HepG2 (cell line): ENCODE results near the gene HDLBP. TPM values are rescaled to one million over a fixed set of nuclear protein-coding genes. Genes with fewer than 3 reads are reported as not detected.
A peak's percentile ranks its signal among the peaks of the same experiment; 100 is the strongest.

Experiments
- CBX2 ChIP-seq, 2 experiments: fragments of 200-600 bp in 1 of 2; sonication (generic); formaldehyde crosslinking in 1 of 2; IDR thresholded peaks; 2 replicates each; pipeline versions ENCODE4 v1.7.0 to v1.8.1; 2018 to 2022; ENCODE audit warnings: low read depth in 2 of 2, low read length in 1 of 2, mild to moderate bottlenecking in 1 of 2, missing genetic modification reagents in 1 of 2
- EP300 ChIP-seq, 3 experiments: sonication (generic) in 1 of 3; formaldehyde crosslinking in 1 of 3; IDR thresholded peaks; 2 replicates each; pipeline versions ENCODE4 v1.5.1 to v1.6.1; 2011 to 2020; ENCODE audit warnings: low read depth in 2 of 3, low read length in 2 of 3, borderline replicate concordance in 1 of 3, improper control_type of control experiment in 1 of 3, mild to moderate bottlenecking in 1 of 3, missing genetic modification reagents in 1 of 3, moderate library complexity in 1 of 3
- ETV5 ChIP-seq: IDR thresholded peaks from 2 replicates; pipeline ENCODE4 v1.6.1; 2018; ENCODE audit warnings: missing biosample characterization, missing genetic modification reagents, inconsistent platforms, borderline replicate concordance
- FOXK1 ChIP-seq: sonication (generic); formaldehyde crosslinking; IDR thresholded peaks from 2 replicates; pipeline ENCODE4 v1.4.0; 2020; ENCODE audit warnings: low read depth, missing genetic modification reagents, borderline replicate concordance
- GPN1 ChIP-seq: sonication (generic); formaldehyde crosslinking; IDR thresholded peaks from 2 replicates; pipeline ENCODE4 v1.5.1; 2020; ENCODE audit warnings: missing genetic modification reagents, borderline replicate concordance
- GTF2F1 ChIP-seq: fragments of 150-350 bp; IDR thresholded peaks from 2 replicates; pipeline ENCODE4 v1.6.1; 2014; ENCODE audit warnings: low read length
- HHEX ChIP-seq: IDR thresholded peaks from 2 replicates; pipeline ENCODE4 v1.6.1; 2016; ENCODE audit warnings: control low read depth
- MEF2D ChIP-seq: sonication (generic); formaldehyde crosslinking; IDR thresholded peaks from 2 replicates; pipeline ENCODE4 v1.5.1; 2020; ENCODE audit warnings: mild to moderate bottlenecking, missing genetic modification reagents
- MXD4 ChIP-seq: IDR thresholded peaks from 2 replicates; pipeline ENCODE4 v1.6.1; 2016; ENCODE audit warnings: mild to moderate bottlenecking, missing biosample characterization, missing genetic modification reagents
- NR3C1 ChIP-seq: sonication (generic); formaldehyde crosslinking; IDR thresholded peaks from 2 replicates; pipeline ENCODE4 v1.4.0; 2020; ENCODE audit warnings: missing genetic modification reagents
- PHB2 ChIP-seq: fragments of 450-650 bp; IDR thresholded peaks from 2 replicates; pipeline ENCODE4 v1.6.1; 2018; ENCODE audit not compliant: partially characterized antibody
- PHF21A ChIP-seq: sonication (generic); formaldehyde crosslinking; IDR thresholded peaks from 2 replicates; pipeline ENCODE4 v1.5.0; 2020; ENCODE audit warnings: mild to moderate bottlenecking, missing genetic modification reagents
- RBM22 ChIP-seq: fragments of 200-400 bp; formaldehyde crosslinking; optimal IDR thresholded peaks from 2 replicates; pipeline ENCODE3; 2017; ENCODE audit warnings: mild to moderate bottlenecking, low read length, moderate library complexity
- SP140L ChIP-seq: sonication (generic); formaldehyde crosslinking; IDR thresholded peaks from 2 replicates; pipeline ENCODE4 v1.4.0; 2020; ENCODE audit warnings: missing genetic modification reagents, borderline replicate concordance
- U2AF1 ChIP-seq: fragments of 200-400 bp; formaldehyde crosslinking; optimal IDR thresholded peaks from 2 replicates; pipeline ENCODE3; 2017; ENCODE audit warnings: mild to moderate bottlenecking, low read depth, low read length
- ZNF207 ChIP-seq: fragments of 450-650 bp; IDR thresholded peaks from 2 replicates; pipeline ENCODE4 v1.6.1; 2016; ENCODE audit warnings: antibody characterized with exemption, borderline replicate concordance
- ZNF724P ChIP-seq: sonication (generic); formaldehyde crosslinking; IDR thresholded peaks from 2 replicates; pipeline ENCODE4 v1.8.0; 2022; ENCODE audit warnings: missing genetic modification reagents, borderline replicate concordance
- ZNF777 ChIP-seq: sonication (generic); formaldehyde crosslinking; IDR thresholded peaks from 2 replicates; pipeline ENCODE4 v1.4.0; 2020; ENCODE audit warnings: missing genetic modification reagents
- ZNF850 ChIP-seq: sonication (generic); formaldehyde crosslinking; conservative IDR thresholded peaks from 2 replicates; pipeline ENCODE4 v1.9.0; 2021; ENCODE audit warnings: mild to moderate bottlenecking, missing genetic modification reagents
- polyA plus RNA-seq, 8 experiments: library from polyadenylated mRNA; depleted of rRNA in 3 of 8; stranded (reverse) in 7 of 8; unstranded in 1 of 8; fragments of >200 nt; fragmentation: Illumina TruSeq in 4 of 8; extraction: Trizol in 4 of 8; gene quantifications; 2 replicates each; pipeline versions ENCODE4 v1.2.1 to v1.2.3, GENCODE V29; 2011 to 2016; ENCODE audit warnings: low read depth in 4 of 8, missing spikeins in 1 of 8, mixed read lengths in 1 of 8; ENCODE audit not compliant: insufficient read depth in 1 of 8
- total RNA-seq, 5 experiments: library from RNA; depleted of rRNA; stranded (reverse); fragments of >200 nt; fragmentation: Illumina TruSeq; extraction: Trizol; gene quantifications; 2 replicates each; pipeline ENCODE4 v1.2.3, GENCODE V29; 2016; ENCODE audit warnings: low read depth in 1 of 5
- TF ChIP-seq, protein P1 (sequence below): sonication (generic); formaldehyde crosslinking; IDR thresholded peaks from 2 replicates; pipeline ENCODE4 v1.4.0; 2020; ENCODE audit warnings: mild to moderate bottlenecking, missing genetic modification reagents
- TF ChIP-seq, protein P2 (sequence below): sonication (generic); formaldehyde crosslinking; IDR thresholded peaks from 2 replicates; pipeline ENCODE4 v1.8.0; 2022; ENCODE audit warnings: missing genetic modification reagents, mild to moderate bottlenecking, borderline replicate concordance
- TF ChIP-seq, protein P3 (sequence below): sonication (generic); formaldehyde crosslinking; IDR thresholded peaks from 2 replicates; pipeline ENCODE4 v1.4.0; 2020; ENCODE audit warnings: mild to moderate bottlenecking, missing genetic modification reagents

Gene HDLBP
- total and polyA plus RNA-seq, 2 of the 13 experiments (the other 11 are each of a cell fraction or from before 2014, with no cell fraction given): 464 to 707 TPM

DNA sequence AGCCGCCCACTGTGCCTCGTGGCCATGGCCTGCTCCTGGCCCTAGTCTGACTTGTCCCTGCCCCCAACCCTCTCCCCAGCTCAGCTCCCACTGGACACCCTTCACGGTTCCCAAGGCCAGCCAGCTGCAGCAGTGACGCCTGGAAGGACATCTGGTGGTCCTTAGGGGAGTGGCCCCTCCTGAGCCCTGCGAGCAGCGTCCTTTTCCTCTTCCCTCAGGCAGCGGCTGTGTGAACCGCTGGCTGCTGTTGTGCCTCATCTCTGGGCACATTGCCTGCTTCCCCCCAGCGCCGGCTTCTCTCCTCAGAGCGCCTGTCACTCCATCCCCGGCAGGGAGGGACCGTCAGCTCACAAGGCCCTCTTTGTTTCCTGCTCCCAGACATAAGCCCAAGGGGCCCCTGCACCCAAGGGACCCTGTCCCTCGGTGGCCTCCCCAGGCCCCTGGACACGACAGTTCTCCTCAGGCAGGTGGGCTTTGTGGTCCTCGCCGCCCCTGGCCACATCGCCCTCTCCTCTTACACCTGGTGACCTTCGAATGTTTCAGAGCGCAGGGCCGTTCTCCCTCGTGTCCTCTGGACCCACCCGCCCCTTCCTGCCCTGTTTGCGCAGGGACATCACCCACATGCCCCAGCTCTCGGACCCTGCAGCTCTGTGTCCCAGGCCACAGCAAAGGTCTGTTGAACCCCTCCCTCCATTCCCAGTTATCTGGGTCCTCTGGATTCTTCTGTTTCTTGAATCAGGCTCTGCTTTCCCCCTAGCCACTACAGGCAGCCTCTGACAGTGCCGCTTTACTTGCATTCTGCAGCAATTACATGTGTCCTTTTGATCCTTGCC lies 91.2 kb downstream of the HDLBP start (continued):
- TF ChIP-seq, protein P1, sequence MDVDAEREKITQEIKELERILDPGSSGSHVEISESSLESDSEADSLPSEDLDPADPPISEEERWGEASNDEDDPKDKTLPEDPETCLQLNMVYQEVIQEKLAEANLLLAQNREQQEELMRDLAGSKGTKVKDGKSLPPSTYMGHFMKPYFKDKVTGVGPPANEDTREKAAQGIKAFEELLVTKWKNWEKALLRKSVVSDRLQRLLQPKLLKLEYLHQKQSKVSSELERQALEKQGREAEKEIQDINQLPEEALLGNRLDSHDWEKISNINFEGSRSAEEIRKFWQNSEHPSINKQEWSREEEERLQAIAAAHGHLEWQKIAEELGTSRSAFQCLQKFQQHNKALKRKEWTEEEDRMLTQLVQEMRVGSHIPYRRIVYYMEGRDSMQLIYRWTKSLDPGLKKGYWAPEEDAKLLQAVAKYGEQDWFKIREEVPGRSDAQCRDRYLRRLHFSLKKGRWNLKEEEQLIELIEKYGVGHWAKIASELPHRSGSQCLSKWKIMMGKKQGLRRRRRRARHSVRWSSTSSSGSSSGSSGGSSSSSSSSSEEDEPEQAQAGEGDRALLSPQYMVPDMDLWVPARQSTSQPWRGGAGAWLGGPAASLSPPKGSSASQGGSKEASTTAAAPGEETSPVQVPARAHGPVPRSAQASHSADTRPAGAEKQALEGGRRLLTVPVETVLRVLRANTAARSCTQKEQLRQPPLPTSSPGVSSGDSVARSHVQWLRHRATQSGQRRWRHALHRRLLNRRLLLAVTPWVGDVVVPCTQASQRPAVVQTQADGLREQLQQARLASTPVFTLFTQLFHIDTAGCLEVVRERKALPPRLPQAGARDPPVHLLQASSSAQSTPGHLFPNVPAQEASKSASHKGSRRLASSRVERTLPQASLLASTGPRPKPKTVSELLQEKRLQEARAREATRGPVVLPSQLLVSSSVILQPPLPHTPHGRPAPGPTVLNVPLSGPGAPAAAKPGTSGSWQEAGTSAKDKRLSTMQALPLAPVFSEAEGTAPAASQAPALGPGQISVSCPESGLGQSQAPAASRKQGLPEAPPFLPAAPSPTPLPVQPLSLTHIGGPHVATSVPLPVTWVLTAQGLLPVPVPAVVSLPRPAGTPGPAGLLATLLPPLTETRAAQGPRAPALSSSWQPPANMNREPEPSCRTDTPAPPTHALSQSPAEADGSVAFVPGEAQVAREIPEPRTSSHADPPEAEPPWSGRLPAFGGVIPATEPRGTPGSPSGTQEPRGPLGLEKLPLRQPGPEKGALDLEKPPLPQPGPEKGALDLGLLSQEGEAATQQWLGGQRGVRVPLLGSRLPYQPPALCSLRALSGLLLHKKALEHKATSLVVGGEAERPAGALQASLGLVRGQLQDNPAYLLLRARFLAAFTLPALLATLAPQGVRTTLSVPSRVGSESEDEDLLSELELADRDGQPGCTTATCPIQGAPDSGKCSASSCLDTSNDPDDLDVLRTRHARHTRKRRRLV: no peak
- TF ChIP-seq, protein P2, sequence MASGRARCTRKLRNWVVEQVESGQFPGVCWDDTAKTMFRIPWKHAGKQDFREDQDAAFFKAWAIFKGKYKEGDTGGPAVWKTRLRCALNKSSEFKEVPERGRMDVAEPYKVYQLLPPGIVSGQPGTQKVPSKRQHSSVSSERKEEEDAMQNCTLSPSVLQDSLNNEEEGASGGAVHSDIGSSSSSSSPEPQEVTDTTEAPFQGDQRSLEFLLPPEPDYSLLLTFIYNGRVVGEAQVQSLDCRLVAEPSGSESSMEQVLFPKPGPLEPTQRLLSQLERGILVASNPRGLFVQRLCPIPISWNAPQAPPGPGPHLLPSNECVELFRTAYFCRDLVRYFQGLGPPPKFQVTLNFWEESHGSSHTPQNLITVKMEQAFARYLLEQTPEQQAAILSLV: 0 out of 2 replicates have a peak, but pooled peaks have one; percentile 82
- TF ChIP-seq RBM22 (peak; percentile 64), ZNF777 (CRISPR knock-in tag) (peak; percentile 70; the same call in 1 of the 2 replicates), GTF2F1 (no peak), SP140L (CRISPR knock-in tag) (no peak), GPN1 (CRISPR knock-in tag) (no peak), ZNF724P (CRISPR knock-in tag) (no peak), MXD4 (CRISPR knock-in tag) (no peak; the same call in 1 of the 2 replicates), ZNF850 (no peak), FOXK1 (CRISPR knock-in tag) (no peak), ETV5 (peak; percentile 44; the same call in 1 of the 2 replicates), PHB2 (no peak), CBX2 (IDR thresholded peaks at IDR 0.05; ENCODE audit: low read depth, low read length) (no peak), CBX2 (CRISPR knock-in tag; IDR thresholded peaks at IDR 0.05; ENCODE audit: low read depth) (no peak), MEF2D (CRISPR knock-in tag) (peak; percentile 85), HHEX (no peak), U2AF1 (no peak), EP300 (IDR thresholded peaks at IDR 0.05; ENCODE audit: low read depth in 2 of 2, low read length in 2 of 2) (no peak; a peak in 1 of 4 replicates), EP300 (CRISPR knock-in tag; IDR thresholded peaks at IDR 0.05; ENCODE audit: borderline replicate concordance) (no peak), PHF21A (CRISPR knock-in tag) (peak; percentile 97), NR3C1 (CRISPR knock-in tag) (no peak), ZNF207 (no peak)
- TF ChIP-seq, protein P3, sequence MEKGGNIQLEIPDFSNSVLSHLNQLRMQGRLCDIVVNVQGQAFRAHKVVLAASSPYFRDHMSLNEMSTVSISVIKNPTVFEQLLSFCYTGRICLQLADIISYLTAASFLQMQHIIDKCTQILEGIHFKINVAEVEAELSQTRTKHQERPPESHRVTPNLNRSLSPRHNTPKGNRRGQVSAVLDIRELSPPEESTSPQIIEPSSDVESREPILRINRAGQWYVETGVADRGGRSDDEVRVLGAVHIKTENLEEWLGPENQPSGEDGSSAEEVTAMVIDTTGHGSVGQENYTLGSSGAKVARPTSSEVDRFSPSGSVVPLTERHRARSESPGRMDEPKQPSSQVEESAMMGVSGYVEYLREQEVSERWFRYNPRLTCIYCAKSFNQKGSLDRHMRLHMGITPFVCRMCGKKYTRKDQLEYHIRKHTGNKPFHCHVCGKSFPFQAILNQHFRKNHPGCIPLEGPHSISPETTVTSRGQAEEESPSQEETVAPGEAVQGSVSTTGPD (CRISPR knock-in tag): no peak
